CMK (cell line): ENCODE measurements around the gene GSG1L.

Source experiments
- DNase-seq: peaks from one replicate; pipeline ENCODE4 v3.0.0-alpha.2; 2010; ENCODE audit warnings: low read depth

The GSG1L gene

DNA sequence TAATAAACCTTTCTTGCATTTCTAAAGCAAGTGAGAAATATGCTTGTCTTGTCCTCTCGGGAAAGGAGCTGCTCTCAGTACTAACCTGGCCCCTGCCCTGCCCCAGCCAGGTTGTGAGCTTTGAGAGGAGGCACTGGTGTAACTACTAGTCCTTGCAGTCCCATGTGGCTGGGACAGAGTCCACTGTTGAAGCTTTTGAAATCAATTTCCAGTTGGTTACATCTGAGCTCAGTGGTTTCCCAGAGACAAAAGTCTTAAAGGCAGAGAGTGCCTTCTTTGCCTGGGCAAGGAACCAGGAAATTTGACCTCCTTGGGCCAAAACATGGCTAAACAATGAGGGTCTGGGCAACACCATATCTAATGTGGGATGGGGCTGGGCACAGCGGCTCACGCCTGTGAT lies 48.7 kb downstream of the GSG1L start:
- DNase-seq: no peak

DNA sequence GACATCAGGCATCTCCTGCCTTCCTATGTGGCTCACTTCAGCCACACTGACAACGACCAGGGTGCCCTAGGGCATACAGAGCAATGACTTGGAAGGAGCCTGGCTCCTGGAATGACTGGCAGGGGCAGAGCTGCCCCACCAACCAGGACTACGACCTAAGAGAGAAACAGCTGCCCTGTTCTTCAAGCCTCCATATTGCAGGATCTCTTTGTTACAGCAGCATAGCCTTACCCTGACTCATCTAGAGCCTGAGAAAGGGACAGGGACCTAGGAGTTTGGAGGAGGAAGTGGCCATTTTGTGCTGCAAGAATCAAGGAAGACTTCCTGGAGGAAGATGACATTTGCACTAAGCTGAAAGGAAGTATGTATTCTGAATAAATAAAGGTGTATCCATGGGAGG lies 49.6 kb downstream of the GSG1L start:
- DNase-seq: no peak

DNA sequence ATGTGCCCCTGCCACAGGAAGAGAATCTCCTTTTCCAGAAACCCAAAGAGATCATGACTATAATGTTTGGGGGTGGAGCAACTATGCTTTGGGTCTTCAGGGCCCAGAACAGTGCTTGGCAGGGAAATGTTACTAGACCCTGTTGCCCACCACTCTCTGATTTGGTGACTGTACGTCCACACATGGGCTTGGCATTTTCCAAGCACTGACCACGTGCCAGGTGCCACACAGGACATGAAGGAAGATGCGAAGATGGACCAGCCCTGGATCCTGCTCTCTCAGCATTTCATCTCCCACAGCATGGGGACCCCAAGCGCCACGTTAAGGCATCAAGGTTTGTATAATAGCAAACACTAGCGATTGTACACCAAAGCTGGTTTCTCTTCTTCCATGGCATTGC lies 50.1 kb downstream of the GSG1L start:
- no peak for DNase-seq

DNA sequence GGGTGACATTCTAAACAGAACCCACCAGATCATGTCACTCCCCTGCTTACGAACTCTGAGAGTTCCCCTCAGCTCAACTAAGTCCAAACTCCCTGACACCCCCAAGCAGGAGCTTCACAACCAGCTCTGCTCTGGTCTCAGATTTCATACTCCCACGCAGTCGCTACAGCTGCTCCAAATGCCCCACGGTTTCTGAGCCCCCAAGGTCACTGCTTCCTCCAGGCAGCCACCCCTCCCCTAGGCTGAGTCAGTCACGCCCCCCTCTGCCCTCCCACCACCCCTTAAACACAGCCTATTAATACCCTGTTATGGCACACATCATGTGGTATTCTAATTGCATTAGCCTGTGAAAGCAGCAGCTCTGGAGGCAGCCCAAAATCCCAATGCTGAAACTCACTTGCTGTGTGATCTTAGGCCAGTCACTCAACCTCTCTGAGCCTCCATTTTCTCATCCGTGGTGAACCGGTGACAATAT lies 51.5 kb downstream of the GSG1L start:
- DNase-seq: no peak

DNA sequence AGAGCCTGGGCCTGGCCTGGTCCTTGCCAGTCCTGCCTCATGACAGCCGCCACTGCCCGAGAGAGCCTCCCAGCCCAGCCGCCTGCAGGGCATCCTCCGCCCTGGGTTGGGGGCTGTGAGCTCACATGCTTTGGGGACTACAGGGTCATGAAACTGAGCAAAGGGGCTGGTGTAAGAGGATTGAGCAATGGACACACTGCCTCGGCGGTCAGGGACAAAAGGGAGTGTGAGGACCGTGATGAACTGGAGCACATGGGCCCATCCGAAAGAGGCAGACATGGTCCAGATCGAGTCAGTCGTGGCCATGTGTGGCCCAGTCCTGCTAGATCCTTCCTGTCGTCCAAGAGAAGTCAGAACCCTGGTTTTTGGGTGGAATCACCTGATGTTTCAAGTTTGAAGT lies 52.3 kb downstream of the GSG1L start:
- DNase-seq: no peak

DNA sequence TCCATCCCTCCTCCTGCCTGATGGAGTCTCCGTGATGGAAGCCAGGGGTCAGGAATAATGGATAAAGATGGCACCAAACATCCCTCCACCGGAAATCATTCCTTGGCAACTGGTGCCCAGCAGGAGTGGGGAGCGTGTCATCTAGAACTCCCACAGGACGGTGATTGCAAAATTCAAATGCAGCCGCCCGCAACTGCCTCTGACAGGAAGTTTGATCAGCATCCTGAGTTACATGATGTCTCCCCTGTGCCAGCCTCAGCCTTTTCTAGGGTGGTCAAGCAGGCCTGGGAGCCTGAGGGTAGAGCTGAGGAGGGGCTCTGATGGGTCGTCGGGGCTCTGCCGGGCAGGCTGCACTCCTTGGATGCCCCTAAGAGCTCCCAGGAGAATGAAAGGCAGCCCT lies 52.8 kb downstream of the GSG1L start:
- DNase-seq: no peak

DNA sequence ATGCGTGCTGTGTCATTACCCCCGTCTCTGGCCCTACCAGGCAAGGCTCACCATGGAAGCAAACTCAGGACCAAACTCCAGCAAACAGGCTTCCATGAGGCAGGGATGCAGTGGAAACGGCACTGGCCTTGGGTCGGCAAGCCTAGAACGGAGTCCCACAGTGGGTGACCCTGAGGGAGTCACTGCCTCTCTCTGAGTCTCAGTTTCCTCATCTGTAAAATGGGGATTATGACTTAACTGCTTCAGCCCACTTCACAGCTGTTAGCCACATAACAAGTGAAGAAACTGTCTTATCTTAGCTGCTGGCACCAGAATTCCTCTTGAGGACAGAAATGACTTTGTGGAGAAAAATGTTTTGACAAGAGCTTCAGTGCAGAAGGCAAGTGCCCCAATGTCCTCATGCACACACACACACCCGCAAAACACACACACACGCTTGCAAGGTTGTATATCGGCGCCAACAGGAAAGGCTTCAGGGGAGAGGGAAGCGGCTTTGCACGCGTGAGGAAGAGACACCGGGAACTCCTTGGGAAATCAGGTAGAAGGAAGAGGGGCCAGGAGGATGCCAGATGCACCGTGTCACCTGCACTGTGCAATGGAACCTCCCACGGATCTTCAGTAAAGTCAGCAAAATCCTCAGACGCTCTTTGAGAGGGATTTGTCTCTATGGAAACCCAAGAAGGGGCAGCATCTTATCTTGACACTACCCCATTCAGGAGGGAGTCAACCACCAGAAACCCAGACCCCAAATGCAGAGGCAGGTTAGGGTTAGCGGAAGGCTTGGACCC lies 53.7 kb downstream of the GSG1L start:
- no peak for DNase-seq

DNA sequence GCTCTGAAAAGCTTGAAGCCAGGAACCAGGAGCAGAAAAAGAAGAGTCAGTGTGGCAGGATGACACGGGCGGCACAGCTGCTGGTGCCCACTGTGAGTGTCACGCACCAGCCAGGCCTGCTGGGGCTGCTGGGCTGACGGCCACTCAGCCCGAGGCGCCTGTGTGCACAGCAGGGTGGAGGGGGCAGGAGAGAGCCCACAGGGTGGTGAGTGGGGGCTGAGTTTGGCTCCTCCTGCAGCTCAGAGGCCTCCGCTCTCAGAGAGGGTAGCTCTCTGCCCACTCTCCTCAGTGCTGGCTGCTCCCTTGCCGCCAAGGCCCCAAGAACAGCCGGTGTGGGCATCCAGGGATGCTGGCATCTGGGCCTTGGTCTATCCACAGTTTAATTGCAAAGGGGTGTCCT lies 59.6 kb downstream of the GSG1L start:
- DNase-seq: no peak

DNA sequence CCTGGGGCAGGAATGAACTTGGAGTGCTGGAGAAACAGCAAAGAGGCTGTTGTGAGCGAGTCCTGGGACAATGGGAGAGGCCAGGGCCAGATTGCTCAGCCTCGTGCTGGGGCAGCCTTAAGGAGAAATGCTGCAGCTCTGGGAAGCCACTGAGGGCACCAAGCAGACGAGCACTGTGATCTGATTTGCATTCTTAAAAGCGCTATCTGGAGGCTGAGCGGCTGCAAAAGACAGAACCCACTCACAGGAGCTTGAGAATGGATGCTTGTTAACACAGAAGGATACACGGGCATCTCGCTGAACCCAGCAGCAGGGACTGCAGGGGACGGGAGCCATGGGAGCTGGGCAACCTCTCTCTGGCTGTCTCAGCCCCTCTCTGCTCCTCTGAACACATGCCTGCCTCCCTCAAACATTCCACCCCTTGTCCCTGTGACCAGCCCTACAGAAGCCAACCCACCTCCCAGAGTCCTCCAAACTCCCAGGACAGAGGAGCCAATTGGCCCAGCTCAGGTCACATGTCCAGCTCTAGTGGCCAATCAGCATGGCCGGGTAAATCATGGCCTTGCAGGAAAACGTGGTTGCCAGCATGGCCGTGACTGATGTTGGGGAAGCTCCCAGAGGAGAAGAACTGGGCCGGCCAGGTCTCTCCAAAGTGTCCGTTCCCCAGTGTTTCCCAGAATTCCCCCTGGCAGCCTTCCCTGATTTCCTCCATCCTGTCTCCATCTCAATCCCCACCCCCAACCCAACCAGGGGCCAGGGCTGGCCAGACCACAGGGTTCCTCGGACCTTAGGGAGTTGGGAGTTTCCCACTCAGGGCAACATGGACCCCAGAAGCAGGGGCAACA lies 60.3 kb downstream of the GSG1L start:
- DNase-seq: no peak

DNA sequence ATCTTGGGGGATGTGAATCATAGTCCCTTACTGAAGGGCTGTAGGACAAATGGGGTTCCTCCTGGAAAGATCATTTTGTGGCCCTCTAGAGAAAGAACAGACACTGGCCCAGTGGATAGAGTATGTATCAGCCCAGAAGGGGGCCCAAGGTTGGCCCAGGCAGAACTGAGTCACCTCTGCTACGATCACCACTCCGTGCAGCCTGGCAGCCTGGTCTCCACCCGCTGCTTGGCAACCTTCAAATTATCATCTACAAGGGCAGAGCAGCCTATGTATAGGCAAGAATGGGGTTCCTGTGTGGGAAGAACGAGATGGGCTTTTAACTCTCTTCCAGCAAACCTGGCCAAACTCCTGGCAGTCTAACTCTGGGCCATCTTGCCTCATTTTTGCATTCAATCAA lies 61.9 kb downstream of the GSG1L start:
- DNase-seq: no peak

DNA sequence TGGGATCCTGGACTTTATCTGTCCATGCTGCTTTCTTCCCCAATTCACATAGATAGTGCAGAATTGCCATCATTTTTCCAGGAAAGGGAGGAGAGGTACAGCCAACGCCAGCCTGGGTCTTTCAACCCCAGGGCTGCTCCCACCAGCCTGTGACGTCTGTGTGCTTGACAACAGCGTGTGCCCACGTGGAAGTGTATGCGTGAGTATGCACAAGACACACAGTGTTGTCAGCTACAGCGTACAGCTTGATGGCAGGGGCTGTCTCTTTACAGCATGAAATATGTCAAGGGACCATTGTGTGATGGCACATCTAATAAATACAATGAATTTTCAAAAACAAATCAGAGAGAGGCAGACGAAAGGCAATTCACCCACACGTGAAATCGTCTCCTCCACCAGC lies 62.3 kb downstream of the GSG1L start:
- no peak for DNase-seq

DNA sequence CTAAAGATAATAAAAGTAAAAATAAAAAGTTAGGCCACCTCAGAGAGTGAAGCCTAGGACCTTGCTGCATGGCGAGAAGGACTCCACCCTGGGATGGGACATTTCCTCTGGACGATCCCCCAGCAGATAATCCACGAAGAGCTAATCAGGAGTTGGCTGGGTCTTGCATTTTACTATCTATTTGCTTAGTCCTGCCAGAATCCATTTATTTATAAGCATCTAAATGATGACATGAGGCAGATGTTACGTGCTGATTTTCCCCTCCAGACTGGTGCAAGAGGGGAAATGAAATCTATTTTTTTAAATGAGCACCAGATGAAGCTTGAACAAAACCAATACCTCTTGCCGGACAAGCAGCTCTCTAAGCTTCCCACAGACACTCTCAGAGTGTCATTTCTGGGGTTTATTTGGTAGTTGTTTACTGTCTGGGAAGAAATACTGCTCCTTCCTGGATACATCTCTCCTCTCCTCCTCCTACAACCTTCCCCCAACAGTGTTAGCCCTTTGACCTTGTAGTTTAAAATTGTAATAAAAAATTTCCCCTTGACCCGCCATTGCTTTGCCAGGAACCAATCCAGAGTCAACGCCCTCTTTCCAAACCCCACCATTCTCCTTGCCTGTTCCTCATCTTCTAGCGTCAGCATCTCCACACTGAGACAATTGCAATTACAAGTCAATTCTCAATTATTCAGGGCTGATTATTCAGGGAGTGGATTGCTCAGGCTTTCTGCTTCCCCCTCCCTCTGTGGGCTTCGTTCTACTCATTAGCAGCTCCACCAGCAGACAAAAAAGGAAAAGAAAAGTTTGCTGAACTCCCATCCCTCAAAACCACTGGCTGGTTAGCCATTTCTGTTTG lies 63.0 kb downstream of the GSG1L start:
- DNase-seq: no peak

DNA sequence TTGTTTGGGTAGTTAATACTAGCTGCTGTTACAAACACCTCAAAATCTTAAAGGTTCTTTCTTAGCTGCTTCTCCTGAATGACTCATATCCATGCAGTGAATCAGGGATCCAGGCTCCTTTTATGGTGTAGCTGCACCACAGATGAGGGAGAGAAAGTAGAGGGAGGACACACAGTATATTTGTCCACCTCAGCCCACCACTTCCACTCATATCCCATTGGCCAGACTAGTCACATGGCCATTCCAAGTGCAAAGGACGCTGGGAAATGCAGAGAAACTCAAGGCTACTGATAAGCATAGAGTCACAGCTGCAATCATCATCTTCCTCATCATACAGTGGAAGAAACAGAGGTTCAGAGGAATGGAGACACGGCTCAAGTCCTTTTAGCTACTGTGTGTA lies 63.8 kb downstream of the GSG1L start:
- no peak for DNase-seq

DNA sequence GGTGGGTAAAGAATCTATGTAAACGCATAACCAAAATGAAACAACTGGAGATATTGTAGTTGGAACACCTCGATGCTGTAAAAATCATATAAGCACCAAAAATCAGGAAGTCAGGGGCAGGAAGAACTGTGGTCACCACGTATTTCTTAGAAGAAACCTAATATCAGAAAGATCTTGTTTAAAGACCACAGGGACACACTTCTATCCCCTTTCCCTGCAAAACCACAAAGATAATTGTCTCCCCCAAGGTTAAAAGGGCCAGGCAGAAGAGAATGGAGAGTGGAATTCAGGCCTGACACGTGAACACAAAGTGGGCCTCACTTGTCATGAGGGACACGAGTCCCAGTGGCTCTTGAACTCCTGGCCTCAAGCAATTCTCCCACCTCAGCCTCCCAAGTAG lies 68.1 kb downstream of the GSG1L start:
- no peak for DNase-seq

DNA sequence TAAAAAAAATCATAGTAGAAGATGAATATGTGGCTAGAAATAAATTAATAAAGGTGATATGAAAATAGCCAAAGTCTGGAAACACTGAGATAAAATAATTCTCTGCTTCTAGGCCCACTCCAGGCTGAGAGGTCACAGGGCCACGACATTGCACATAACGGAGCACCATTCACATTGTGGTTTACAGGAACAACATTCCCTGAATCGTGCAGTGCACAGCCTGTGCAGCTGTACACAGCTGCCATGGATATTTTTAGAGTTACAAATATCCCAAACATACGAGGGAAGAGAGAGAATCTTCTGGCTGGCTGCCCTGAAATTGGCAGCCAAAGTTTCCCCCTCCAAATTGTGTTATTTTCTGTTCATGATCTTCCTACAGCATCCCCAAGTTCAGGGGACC lies 68.8 kb downstream of the GSG1L start:
- DNase-seq: no peak

DNA sequence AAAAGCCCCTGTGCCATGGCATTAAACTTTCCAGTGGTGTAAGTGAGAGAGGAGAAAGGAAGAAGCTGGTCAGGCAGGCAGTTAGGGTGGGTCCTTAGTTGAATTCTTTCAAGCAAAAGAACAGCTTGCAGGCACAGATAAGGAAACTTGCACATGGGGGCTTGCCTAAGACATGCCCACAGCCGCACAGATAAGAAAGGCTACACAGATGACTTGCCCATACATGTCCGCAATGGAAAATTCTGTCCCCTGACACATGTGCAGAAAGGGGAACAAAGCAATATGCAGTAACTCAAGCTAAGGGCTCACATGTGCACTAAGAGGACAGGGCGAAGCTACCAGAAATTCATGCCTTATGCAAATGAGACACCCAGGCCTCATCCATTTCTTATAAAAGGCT lies 69.9 kb downstream of the GSG1L start:
- DNase-seq: peak; percentile 66

DNA sequence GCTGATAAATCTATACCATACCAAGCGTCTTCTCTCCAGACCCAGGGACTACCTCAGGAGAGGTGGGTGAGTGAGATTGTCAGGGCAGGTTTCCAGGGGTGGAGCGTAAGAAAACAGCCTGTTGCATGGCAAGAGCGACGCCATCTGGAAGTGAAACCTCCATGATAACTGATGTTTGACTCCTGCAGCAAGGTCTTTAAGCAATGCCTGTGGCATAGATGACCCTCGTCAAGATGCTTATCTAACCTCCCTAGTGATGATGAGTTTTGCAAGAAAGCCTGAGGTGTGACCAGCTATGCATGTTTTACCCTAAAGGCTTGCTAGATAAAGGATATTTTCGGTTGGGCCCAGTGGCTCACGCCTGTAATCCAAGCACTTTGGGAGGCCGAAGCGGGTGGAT lies 71.6 kb downstream of the GSG1L start:
- no peak for DNase-seq

DNA sequence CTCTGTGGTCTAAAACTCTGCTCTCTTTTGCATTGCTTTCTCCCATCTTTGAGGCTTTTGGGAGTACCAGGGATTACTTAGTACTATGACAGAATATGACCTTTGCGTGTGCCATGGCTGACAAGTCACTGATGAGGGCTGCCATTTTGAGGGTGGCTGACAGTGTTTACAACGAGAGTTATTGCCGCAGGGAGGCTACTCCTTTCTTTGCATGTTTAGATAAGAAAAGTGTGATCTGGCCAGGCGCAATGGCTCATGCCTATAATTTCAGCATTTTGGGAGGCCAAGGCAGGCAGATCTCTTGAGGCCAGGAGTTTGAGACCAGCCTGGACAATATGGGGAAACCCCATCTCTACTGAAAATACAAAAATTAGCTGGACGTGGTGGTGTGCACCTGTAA lies 77.5 kb downstream of the GSG1L start:
- DNase-seq: no peak

DNA sequence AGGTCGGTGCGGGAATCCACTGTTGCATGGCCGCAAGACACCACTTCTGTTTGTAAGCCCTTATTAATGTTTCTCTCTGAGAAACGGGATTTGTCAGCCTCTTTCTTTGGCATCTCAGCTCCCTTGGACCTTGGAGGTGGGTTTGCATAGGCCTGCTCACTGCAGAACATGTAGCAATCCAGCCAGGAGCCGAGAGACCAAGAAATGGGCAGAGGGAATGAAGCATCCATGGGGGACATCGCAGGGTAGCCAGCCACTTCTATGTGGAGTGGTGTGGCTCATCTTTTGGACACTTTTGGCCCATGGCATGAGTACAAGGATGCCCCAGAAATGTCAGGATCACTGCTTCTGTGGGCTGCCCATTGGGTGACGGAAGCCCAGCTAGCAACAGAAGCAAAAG lies 79.4 kb downstream of the GSG1L start:
- DNase-seq: no peak

DNA sequence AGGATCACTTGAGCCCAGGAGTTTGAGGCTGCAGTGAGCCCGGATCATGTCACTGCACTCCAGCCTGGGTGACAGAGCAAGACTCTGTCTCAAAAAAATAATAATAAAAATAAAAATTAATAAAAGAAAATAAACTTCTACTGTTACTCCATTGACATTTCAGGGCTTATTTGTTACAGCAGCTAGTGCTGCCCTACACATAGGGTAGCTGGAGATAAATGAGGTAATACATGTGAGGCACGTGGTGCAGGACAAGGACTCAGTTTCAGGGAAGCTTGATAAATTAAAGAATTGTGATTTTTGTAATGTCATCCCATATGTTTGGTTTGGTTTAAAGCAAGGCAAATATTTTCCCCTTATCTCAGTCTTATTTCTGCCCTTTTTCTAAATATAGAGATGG lies 80.3 kb downstream of the GSG1L start:
- no peak for DNase-seq

DNA sequence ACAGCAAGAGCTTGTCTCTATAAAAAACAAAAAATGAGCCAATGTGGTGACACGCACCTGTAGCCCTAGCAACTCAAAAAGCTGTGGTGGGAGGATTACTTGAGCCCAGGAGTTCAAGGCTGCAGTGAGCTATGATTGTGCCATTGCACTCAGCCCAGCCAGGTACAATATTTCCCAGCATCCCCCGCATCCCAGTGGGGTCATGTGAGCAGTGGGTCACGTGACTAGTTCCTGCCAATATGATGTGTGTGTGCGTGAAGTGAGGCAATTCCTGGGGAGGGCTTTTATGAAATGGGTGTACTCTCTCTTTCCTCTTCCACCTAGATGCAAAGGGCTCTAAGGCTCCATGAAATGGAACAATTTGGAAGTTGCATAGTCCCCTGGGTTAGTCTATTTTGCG lies 81.3 kb downstream of the GSG1L start:
- no peak for DNase-seq

DNA sequence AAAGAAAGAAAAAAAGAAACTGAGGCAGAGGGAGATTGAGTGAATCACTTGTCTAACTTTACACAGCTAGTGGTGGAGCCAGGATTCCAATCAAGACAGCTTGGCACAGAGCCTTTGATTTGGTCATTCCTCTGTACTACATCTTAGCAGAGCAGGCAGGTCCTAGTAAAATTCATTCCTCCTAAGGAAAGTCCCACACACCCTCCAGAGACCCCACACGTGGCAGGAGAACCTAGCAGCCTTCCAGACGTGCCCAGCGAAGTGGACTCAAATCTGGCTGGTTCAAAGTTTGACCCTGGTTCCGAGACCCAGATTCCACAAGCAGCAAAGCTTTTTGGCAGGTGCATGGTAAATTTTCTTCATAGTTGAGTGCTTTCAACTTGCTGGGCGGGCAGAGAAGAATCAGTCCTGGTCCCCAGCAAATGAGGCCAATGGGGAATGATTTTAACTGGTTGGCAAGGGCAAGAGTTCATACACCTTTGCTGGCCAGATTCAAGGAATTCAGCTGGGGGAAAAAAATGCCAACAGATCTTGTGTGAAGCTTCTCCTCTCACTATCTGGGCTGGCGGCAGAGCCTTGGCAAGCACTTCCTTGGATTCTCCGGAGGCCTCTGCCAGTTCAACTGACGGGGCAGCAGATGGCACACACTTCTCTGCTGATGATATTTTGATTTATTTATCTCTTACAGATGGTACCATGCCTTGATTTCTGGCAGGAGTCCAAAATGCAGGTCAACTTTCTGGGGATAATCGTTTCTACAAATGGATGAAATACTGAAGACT lies 82.4 kb downstream of the GSG1L start:
- DNase-seq: no peak
